Measurements from ENCODE around the gene KCNC3.
A peak's percentile ranks its signal among the peaks of the same experiment; 100 is the strongest.

KCNC3 gene

DNA sequence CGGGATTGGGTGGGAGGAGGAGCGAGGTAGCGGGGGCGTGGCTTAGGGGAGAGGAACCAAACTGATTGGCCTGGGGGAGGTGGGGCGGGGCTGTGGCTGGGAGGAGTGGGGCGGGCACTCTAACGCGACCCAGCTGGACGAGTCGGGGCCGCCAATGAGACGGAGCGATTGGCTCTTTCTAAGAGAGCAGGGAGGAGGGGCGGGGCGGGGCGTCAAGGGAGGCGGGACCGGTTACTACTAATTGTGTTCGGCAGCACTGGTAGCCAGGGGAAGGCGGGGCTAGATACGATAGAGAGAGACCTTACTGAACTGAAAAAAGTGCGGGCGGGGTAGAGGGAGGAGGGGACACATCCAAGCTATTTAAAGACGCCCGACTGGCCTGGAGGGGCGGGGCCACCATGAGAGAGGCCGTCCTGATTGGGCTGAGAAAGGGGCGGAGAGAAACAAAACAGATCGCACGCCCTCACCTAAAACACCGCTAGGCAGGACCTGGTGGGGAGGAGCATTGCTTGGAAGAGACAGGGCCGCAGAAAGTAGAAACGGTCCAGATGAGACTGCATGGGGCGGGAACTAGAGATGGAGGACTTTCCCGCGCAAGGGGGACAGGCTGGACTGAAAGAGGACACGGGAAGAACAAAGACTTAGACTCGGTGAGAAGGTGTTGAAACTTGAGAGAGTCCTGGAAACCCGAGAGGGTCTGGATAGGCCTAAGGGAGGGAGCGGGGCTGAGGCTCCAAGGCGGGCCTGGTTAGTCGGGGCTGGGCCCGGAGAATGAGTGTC lies at the start of gene KCNC3:
Gene KCNC3 (minus strand): TSS at position 232 of the 780 bp plus-strand sequence. CDS start 295 bp downstream, outside the sequence.
- DNase-seq (ENCODE audit: low read depth in 2 of 2, low spot score in 1 of 2): peak; percentile 66 to 84

DNA sequence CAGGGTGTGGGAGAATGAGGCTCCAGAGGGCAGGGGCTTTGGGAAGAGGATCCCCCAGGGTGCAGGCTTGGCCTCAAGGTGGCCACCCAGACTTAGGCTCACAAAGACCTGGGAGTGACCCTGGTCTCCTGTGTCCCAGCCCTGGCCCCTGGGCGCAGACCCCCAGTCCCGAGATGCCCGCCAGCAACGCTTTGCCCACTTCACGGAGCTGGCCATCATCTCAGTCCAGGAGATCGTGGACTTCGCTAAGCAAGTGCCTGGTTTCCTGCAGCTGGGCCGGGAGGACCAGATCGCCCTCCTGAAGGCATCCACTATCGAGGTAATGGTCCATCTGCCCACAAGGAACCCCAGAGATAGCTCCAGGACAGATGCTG lies 49.7 kb upstream of the KCNC3 start:
- no peak for DNase-seq (ENCODE audit: low read depth in 2 of 2, low spot score in 1 of 2)

DNA sequence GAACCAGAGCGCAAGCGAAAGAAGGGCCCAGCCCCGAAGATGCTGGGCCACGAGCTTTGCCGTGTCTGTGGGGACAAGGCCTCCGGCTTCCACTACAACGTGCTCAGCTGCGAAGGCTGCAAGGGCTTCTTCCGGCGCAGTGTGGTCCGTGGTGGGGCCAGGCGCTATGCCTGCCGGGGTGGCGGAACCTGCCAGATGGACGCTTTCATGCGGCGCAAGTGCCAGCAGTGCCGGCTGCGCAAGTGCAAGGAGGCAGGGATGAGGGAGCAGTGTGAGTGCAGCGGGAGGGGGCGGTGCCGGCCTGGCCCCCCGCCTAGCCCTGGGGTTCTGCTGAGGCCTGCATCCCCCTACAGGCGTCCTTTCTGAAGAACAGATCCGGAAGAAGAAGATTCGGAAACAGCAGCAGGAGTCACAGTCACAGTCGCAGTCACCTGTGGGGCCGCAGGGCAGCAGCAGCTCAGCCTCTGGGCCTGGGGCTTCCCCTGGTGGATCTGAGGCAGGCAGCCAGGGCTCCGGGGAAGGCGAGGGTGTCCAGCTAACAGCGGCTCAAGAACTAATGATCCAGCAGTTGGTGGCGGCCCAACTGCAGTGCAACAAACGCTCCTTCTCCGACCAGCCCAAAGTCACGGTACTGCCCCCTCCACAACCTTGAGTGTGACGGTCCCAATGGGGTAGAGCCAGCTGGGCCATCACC lies 49.1 kb upstream of the KCNC3 start:
- no peak for DNase-seq (ENCODE audit: low read depth in 2 of 2, low spot score in 1 of 2)

DNA sequence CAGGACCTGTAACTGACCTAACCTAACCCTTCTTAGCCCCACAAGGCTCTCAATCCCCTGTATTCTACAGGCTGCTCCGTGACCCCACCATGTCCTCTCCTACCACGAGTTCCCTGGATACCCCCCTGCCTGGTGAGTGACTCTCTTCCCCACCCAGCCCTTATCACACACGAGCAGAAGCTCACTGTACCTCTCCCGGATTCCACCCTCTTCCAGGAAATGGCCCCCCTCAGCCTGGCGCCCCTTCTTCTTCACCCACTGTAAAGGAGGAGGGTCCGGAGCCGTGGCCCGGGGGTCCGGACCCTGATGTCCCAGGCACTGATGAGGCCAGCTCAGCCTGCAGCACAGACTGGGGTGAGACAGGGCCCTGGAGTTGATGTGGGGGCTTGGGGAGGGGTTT lies 48.3 kb upstream of the KCNC3 start:
- DNase-seq (ENCODE audit: low read depth in 2 of 2, low spot score in 1 of 2): no peak

DNA sequence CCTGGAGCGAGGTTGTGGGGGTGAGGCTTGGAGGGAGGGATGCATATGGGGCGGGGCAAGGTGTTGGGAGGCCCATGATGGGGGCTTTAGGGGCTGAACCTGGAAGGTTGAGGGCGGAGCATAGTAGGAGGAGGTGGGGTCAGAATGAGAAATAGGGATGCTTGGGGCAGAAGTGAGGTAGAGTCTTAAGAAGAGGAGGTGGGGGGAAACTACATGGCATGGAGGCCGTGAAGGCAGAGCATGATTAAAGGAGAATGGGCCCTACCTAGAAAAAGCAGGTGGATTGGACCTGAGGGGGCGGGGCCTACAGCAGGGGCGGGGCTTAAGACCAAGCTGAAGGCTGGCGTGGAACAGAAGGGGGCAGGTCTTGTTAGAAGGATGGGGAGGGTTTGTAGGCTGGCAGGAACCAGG lies 47.9 kb upstream of the KCNC3 start:
- no peak for DNase-seq (ENCODE audit: low read depth in 2 of 2, low spot score in 1 of 2)

DNA sequence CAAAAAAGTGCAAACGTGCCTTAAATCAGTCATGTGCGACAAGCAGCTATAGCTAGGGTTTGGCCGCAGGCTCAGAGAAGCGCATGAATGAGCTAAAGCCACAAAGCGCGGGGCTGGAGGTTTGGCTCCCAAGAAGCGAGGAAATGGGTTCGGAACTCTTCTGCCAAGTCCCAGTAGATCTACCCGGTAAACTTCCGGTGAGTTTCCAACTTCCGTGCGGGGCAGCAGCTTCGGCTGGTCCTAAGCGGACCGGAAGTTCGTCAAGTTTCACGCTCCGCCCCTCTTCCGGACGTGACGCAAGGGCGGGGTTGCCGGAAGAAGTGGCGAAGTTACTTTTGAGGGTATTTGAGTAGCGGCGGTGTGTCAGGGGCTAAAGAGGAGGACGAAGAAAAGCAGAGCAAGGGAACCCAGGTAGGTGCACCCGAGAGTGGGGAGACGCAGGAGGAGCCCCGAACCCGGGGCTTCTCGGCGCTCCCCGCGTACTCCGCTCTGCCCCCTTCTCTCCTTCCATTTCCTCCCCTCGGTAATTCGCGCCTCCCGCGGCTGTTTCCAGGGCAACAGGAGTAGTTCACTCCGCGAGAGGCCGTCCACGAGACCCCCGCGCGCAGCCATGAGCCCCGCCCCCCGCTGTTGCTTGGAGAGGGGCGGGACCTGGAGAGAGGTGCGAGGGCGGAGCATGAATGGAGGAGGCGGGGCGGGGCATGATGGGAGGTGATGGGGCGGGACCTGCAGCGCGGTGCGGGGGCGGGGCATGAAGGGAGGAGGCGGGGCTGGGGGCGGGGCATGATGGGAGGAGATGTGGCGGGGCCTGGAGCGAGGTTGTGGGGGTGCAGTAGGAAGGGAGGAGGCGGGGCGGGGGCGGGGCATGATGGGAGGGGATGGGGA lies 47.2 kb upstream of the KCNC3 start, which contains the start of gene NR1H2:
Gene NR1H2 (plus strand): TSS at position 292 of the 885 bp plus-strand sequence. CDS start 1,149 bp downstream, outside the sequence.
- peak; percentile 87 to 91 for DNase-seq (ENCODE audit: low read depth in 2 of 2, low spot score in 1 of 2)

DNA sequence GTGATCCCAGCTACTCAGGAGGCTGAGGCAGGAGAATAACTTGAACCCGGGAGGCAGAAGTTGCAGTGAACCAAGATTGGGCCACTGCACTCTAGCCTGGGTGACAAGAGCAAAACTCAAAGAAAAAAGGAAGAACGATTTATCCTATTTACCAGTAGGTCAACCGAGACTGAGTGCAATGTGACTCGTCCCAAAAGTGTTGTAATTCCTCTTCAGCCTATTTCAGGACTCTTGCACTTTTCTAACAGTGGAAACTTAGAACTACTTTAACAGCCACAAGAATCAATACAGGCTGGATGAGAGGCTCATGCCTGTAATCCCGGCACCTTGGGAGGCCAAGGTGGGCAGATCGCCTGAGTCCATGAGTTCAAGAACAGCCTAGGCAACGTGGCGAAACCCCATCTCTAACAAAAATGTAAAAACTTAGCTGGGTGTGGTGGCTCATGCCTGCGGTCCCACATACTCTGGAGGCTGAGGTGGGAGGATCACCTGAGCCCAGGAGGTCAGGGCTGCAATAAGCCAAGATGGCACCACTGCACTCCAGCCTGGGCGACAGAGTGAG lies 42.8 kb upstream of the KCNC3 start:
- DNase-seq (ENCODE audit: low read depth in 2 of 2, low spot score in 1 of 2): no peak

DNA sequence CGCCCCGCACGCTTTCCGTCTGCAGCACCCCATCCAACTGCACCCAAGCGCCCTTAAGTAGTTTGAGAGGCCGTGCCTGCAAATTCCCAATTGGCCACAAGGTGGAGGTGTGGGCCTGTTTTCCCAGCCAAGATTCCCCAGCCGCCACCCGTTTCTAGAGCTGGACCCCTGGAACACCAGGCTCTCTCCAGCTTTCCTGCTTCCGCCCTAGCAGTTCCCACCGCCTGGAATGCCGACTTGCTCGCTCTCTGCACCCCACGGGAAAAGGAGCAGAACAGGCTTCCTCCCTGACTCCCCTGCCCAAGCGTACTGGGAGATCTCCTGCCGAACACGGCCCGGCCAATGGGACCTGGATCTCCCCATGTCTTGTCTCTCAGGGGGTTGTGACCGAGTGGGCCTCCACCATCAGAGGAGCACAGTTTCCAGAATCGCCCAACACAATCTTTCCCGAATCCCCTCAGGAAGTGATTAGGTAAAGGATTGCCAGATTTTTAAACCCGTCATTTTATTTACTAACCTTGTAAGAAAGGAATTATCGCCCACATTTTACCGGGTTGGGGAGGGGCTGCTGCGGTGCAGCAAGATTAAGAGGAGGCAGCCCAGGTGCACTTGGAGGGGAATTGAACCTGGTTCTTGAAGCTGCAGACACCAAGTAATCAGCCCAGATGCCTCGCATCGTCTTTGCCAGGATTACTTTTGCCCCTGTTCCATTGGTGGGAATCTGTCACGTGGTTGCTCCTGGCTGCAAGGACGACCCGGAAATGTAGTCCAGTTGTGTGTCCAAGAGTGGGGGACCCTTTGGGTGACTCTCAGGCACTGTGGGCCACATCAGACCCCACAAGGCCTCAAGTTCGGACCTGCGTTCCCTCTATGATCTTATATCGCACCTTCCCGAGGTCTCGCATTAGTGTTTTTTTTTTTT lies 39.7 kb upstream of the KCNC3 start:
- peak in 1 of 2 donors; percentile 66 for DNase-seq (ENCODE audit: low read depth in 2 of 2, low spot score in 1 of 2)

DNA sequence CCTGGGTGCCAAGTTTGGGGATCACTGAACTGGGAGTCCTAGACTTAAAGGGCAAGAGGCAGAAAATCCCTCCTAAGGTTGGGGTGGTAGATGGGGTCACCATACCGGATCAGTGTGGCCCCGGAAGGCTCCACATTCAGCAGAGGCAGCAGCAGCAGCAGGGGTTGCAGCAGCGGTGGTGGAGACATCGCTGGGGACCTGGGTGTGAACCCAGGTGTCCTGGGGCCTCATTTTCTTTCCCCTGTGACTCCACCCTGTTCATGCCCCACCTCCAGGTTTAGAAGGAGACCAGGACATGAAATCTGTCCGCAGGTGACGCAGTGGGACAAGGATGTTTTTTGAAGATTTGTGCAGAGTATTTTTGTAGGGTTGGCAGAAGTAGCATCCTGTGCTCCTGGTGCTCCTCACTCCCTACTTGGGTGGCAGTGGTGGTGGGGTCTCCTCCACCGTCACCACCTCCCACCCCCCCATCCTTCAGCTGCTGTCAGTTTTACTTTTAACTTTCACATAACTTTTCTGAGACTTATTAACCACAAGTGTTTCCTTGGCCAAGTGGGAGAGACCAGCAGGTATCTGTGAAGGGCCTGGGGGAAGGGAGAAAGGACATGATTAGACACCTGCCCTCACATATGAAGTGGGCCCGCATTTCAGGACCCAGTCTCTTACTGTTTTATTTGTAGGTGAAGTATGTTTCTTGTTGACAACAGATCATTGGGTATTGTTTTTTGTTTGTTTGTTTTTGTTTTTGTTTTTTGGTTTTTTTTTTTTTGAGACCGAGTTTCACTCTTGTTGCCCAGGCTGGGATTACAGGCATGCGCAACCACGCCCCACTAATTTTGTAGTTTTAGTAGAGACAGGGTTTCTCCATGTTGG lies 36.5 kb upstream of the KCNC3 start, which contains the start of gene NAPSA:
Gene NAPSA (minus strand): TSS at position 206 of the 873 bp plus-strand sequence. CDS start 18 bp downstream, at position 188.
- no peak for DNase-seq (ENCODE audit: low read depth in 2 of 2, low spot score in 1 of 2)

DNA sequence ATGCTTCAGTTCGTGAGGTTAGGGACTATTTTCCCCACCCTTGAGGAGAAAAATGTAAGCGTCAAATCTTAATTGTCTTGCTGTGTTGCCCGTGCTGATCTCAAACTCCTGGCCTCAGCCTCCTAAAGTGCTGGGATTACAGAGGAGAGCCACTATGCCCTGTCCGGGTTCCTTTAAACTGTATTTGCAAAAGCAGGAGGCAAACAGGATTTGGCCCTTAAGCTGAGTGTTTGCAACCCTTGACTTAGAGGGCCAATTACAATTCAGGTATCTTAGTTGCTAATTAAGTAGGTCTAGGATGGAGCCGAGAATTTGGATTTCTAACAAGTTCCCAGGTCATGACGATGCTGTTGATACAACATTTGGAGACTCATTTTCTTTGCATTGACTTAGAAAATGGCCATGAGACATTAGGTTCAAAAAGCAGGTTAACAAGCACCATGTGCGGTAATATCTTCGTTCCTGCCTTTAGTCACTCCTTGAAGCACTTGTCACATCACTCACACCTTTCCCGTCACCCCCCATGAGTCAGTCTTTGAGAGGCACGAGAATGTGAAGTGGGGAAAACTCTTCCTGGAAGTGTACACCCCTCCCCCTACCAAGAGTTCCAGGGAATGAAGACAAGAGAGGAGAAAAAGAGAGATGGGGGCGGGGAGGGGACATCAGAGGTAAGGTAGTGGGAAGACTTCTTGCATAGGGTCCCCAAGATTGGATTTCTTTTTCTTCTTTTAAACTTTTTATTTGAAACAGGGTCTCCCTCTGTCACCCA lies 33.7 kb upstream of the KCNC3 start:
- DNase-seq (ENCODE audit: low read depth in 2 of 2, low spot score in 1 of 2): no peak

DNA sequence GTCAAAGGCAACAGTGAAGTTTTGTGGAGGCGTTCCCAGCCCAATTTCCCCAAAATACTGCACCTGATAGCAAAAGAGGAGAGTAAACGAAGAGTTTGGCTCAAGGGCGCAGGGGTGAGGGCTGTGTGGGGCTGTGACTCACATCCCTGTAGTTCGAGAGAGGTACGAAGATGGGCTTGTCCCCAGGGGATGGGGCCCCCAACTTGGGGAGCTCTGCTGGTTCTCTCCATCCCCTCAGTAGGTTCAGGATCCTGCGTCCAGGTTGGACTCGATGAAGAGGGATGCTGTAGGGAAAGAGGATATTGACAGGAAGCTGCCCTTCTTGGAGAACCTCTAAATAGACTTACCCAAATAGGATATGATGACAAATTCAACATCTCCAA lies 32.8 kb upstream of the KCNC3 start:
- no peak for DNase-seq (ENCODE audit: low read depth in 2 of 2, low spot score in 1 of 2)

DNA sequence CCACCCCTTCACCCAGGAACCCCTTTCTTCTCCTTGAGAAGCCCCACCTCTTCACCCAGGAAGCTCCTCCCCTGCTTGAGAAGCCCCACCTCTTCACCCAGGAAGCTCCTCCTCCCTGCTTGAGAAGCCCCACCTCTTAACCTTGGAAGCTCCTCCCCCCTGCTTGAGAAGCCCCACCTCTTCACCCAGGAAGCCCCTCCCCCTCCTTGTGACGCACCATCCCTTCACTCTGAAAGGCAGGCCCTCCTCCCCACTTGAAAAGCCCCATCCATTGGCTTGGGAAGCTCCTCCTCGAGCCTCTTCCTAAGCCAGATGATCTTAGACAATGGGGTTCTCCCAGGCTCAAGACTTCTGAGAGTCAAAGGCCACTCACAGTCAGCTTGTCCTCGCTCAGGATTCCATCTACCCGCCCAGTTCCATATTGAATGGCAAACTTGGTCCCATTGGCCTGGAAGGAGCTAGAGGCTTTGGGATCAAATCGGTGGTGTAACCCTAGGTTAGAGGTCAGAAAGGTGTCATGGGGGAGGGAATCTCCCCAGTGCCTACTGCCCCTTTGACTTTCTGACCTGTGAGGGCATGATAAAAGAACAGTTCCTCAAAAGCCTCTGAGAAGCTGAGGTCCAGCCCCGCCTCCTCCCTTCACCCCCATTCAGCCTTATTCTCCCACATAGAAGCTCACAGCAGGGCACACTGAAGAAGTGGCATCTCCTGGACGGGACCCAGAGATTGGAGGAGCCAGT lies 32.3 kb upstream of the KCNC3 start:
- no peak for DNase-seq (ENCODE audit: low read depth in 2 of 2, low spot score in 1 of 2)

DNA sequence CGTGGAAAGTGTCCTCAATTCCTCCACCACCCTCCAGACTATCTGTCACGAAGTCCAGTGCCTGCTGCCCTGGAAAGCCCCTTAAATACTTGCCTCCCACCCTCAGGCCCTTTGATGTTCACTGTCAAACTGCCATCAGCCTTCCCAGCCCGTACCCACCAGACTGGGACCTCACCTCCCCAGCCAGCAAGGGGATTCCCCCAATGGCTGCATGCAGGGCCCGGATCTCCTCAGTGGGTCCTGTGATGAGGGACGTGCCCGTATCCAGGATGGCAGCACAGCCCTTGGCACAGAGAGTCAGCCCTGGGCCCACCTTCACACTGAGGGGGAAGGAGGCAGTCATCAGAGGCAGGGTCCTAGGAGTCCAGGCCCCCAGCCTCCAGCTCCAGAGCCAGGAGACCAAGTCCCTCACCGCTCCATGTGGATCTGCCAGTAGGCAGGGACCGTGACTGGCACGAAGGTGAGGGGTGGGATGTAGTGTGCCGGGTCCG lies 30.2 kb upstream of the KCNC3 start:
- no peak for DNase-seq (ENCODE audit: low read depth in 2 of 2, low spot score in 1 of 2)

DNA sequence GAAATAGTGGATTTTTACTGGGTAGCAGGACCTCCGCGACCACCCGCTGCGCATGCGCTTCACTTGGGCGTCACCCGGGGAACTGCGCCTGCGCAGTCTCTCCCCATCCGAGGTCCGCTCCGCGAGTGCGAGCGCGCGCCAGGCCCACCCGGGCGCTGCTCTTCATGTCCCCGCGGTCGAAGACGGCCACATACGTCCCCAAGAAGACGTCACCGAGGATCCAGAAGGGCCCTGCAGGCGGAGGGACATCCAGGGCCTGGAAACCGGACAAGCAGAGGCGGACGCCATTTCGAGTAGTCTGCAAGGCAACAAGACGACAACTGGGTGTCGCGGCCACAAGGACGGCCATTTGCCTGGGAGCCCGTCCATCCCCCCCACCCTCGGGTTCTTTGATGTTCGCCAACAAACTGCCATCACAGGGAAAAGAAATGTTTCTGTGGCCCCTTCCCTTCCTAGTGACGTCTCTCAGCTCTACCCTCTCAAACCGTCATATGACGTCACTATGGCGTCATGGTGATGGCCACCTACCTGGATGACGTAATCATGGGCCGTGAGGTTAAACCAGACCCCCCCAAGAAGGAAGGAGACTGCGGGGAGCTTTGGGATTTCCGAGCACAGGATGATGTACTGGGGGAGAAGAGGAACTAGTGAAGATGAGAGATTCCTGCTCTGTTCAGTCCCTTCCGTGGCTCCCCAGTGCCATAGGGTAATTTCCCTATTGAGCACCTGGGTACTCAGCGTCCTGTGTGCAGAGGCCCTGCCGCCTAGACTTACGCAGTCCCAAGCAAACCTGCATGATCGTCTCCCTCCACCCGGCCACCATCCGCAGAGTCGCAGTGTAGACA lies 29.5 kb upstream of the KCNC3 start:
- no peak for DNase-seq (ENCODE audit: low read depth in 2 of 2, low spot score in 1 of 2)

DNA sequence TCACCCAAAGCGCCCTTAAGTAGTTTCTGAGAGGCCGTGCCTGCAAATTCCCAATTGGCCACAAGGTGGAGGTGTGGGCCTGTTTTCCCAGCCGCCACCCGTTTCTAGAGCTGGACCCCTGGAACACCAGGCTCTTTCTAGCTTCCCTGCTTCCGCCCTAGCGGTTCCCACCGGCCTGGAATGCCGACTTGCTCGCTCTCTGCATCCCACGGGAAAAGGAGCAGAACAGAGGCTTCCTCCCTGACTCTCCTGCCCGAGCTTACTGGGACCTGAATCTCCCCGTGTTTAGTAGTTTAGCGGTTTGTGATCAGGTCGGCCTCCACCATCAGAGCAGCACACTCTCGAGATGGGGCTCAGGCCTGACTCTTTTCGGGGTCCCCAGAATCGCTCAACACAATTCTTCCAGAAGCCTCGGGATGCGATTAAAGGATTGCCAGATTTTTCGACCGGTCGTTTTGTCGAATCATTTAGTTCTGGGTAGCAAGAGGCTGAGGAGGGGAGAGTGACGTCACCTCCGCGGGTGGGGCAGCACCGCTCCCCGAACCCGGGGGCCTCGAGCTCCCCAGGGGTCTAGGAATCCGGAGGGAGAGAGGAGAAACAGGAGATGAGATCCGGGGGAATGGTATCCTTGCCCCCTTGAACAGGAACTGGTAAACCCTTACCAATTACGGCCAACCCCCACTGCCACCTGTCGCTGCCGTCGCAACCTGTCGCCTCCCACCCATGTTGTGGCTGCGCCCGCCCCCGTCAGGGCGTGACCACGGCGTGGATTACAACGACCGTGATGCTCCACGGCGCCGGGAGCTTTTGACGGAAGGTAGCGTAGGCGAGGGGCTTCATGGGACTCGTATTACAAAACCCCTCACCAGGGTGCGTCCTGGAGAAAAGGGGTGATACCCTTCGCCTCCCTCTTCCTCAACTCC lies 28.3 kb upstream of the KCNC3 start:
- peak; percentile 82 to 83 for DNase-seq (ENCODE audit: low read depth in 2 of 2, low spot score in 1 of 2)
